Measurements from ENCODE around the gene NPIPB8. TPM values are rescaled to one million over a fixed set of nuclear protein-coding genes. Genes with fewer than 3 reads are reported as not detected.
"Not testable (repeated sequence)": the region's sequence is repeated elsewhere in the genome, so short reads cannot be mapped to it uniquely, and the experiment has no call there.

The NPIPB8 gene
- total RNA-seq, 4 donors from 2014 or later, result not detected

- not testable (repeated sequence) for DNase-seq (ENCODE audit: low spot score)
- ATAC-seq (ENCODE audit: low FRiP score), result peak; percentile 32
These were observed 63.5 kb downstream of the NPIPB8 start for GRCh38 chr16:28701384-28701783.

DNA sequence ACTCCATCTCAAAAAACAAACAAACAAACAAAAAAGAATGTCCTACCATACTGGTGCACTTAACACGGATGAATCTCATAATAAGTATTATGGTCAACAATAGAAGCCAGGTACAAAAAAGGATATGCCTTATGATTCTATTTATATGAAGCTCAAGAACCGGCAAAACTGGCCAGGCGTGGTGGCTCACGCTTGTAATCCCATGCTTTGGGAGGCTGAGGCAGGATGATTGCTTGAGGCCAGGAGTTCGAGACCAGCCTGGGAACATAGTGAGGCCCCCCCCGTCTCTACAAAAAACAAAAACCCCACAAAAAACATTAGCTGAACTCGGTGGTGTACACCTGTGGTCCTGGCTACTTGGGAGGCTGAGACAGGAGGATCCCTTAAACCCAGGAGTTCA, 66.4 kb downstream of the NPIPB8 start:
- ATAC-seq (ENCODE audit: low FRiP score); DNase-seq (ENCODE audit: low spot score): not testable (repeated sequence)

Other genes starting within 250 kb of the NPIPB8 start
- 100 to 1,000 TPM; 135 to 173 (median 155) TPM for gene EIF3CL, start 234.2 kb upstream of the NPIPB8 start, total RNA-seq
- gene NPIPB7, start 165.7 kb upstream of the NPIPB8 start, total RNA-seq, result not detected
- 10 to 100 TPM; 20.1 to 28.9 (median 24.9) TPM for gene CLN3, start 146.0 kb upstream of the NPIPB8 start, total RNA-seq
- gene APOBR, start 143.4 kb upstream of the NPIPB8 start, total RNA-seq, result 10 to 100 TPM in 2 of 4 donors, 1 to 10 TPM in 2; 1.5 to 15.6 (median 7.6) TPM
- under 1 TPM in 1 of 4 donors, not detected in 3; 0.48 TPM for gene IL27, start 131.2 kb upstream of the NPIPB8 start, total RNA-seq
- 10 to 100 TPM; 20.2 to 56.4 (median 40.1) TPM for gene NUPR1, start 99.1 kb upstream of the NPIPB8 start, total RNA-seq
- gene SGF29, start 84.1 kb upstream of the NPIPB8 start, total RNA-seq, result 10 to 100 TPM; 18.0 to 22.6 (median 19.1) TPM
- gene SULT1A2, start 41.0 kb upstream of the NPIPB8 start, total RNA-seq, result 1 to 10 TPM in 3 of 4 donors, under 1 TPM in 1; 0.79 to 5.0 (median 2.4) TPM
- gene SULT1A1, start 28.0 kb upstream of the NPIPB8 start, total RNA-seq, result 10 to 100 TPM; 44.1 to 80.8 (median 56.7) TPM
- 100 to 1,000 TPM; 125 to 198 (median 183) TPM for gene EIF3C, start 73.4 kb downstream of the NPIPB8 start, total RNA-seq
- 10 to 100 TPM in 2 of 4 donors, 1 to 10 TPM in 2; 3.2 to 18.4 (median 7.3) TPM for gene NPIPB9, start 113.7 kb downstream of the NPIPB8 start, total RNA-seq
- gene ATXN2L, start 184.9 kb downstream of the NPIPB8 start, total RNA-seq, result 10 to 100 TPM; 34.4 to 83.3 (median 59.5) TPM
- 100 to 1,000 TPM in 2 of 4 donors, 10 to 100 TPM in 2; 93.2 to 133 (median 103) TPM for gene TUFM, start 208.3 kb downstream of the NPIPB8 start, total RNA-seq
- gene SH2B1, start 225.8 kb downstream of the NPIPB8 start, total RNA-seq, result 10 to 100 TPM; 16.1 to 25.4 (median 18.8) TPM
- under 1 TPM; 0.32 to 0.44 (median 0.37) TPM for gene ATP2A1, start 240.4 kb downstream of the NPIPB8 start, total RNA-seq